Measurements from ENCODE around the gene METTL25B.
A peak's percentile ranks its signal among the peaks of the same experiment; 100 is the strongest.

METTL25B gene

GRCh38 chr1:156726549-156727226 is 1.6 kb upstream of the METTL25B start:
- DNase-seq (ENCODE audit: low read depth in 2 of 2): no peak

GRCh38 chr1:156727492-156727891 is 777 bp upstream of the METTL25B start:
- no peak for DNase-seq (ENCODE audit: low read depth in 2 of 2)

- peak; percentile 83 for DNase-seq (ENCODE audit: low read depth in 2 of 2)
Observed at GRCh38 chr1:156728599-156729462, 562 bp downstream of the METTL25B start, which contains the start of gene ISG20L2. Gene ISG20L2, minus strand, starts transcription at chr1:156728766. Its CDS starts 1,114 bp downstream, at chr1:156727652.

GRCh38 chr1:156733989-156734584 is 5.8 kb downstream of the METTL25B start:
- no peak for DNase-seq (ENCODE audit: low read depth in 2 of 2)

GRCh38 chr1:156738407-156738806 is 10.1 kb downstream of the METTL25B start:
- DNase-seq (ENCODE audit: low read depth in 2 of 2): no peak

GRCh38 chr1:156738916-156739315 is 10.6 kb downstream of the METTL25B start:
- no peak for DNase-seq (ENCODE audit: low read depth in 2 of 2)

- no peak for DNase-seq (ENCODE audit: low read depth in 2 of 2)
Observed at GRCh38 chr1:156740237-156740740, 12.0 kb downstream of the METTL25B start.

GRCh38 chr1:156740741-156741480 is 12.6 kb downstream of the METTL25B start, which contains the start of gene MRPL24:
Gene MRPL24, minus strand, starts transcription at chr1:156741088. Its CDS starts 2,384 bp downstream, at chr1:156738704.
- DNase-seq (ENCODE audit: low read depth in 2 of 2): peak; percentile 91 to 93

GRCh38 chr1:156741481-156741983 is 13.3 kb downstream of the METTL25B start:
- DNase-seq (ENCODE audit: low read depth in 2 of 2): no peak

GRCh38 chr1:156742017-156742416 is 13.7 kb downstream of the METTL25B start:
- no peak for DNase-seq (ENCODE audit: low read depth in 2 of 2)

- no peak for DNase-seq (ENCODE audit: low read depth in 2 of 2)
Observed at GRCh38 chr1:156742801-156743200, 14.5 kb downstream of the METTL25B start.

GRCh38 chr1:156743367-156744302 is 15.4 kb downstream of the METTL25B start:
- no peak for DNase-seq (ENCODE audit: low read depth in 2 of 2)

GRCh38 chr1:156744344-156744743 is 16.1 kb downstream of the METTL25B start:
- no peak for DNase-seq (ENCODE audit: low read depth in 2 of 2)

- DNase-seq (ENCODE audit: low read depth in 2 of 2): no peak
Observed at GRCh38 chr1:156744786-156745419, 16.6 kb downstream of the METTL25B start.

GRCh38 chr1:156745881-156746280 is 17.6 kb downstream of the METTL25B start:
- DNase-seq (ENCODE audit: low read depth in 2 of 2): no peak

- no peak for DNase-seq (ENCODE audit: low read depth in 2 of 2)
Observed at GRCh38 chr1:156746406-156746727, 18.1 kb downstream of the METTL25B start.

- no peak for DNase-seq (ENCODE audit: low read depth in 2 of 2)
Observed at GRCh38 chr1:156746728-156747631, 18.7 kb downstream of the METTL25B start.

- no peak for DNase-seq (ENCODE audit: low read depth in 2 of 2)
Observed at GRCh38 chr1:156747742-156748669, 19.7 kb downstream of the METTL25B start.
